Gastrocnemius medialis (tissue), 4 donors: Measurements from ENCODE around the gene SHB.

Experiments used
- CTCF ChIP-seq, 5 experiments: fragments of 450-650 bp in 3 of 5; fragments of 200-600 bp in 2 of 5; sonication (generic) in 2 of 5; IDR thresholded peaks in 4 of 5; conservative IDR thresholded peaks in 1 of 5; 1 replicate in 4 of 5; 2 replicates in 1 of 5; pipeline ENCODE4 v1.5.1; 2016 to 2019; ENCODE audit warnings: antibody characterized with exemption in 5 of 5, mild to moderate bottlenecking in 3 of 5, moderate library complexity in 3 of 5
- POLR2A ChIP-seq, 2 donors: fragments of 450-650 bp; IDR thresholded peaks; one replicate each; pipeline ENCODE4 v1.6.1; 2017; ENCODE audit warnings: antibody characterized with exemption in 2 of 2, mild to moderate bottlenecking in 2 of 2, moderate library complexity in 2 of 2

- TF ChIP-seq CTCF (IDR thresholded peaks at IDR 0.05 in 4 of 5, conservative IDR thresholded peaks at IDR 0.05 in 1 of 5) (no peak), POLR2A (IDR thresholded peaks at IDR 0.05) (no peak)
Measured at GRCh38 chr9:37916471-37917312, 152.3 kb downstream of the SHB start.
